ENCODE measurements around the gene LIG3. TPM values are rescaled to one million over a fixed set of nuclear protein-coding genes. Genes with fewer than 3 reads are reported as not detected.

LIG3 gene
- total and polyA plus RNA-seq, 2 experiments from 2014 or later, result 16.4 to 119 TPM

DNA sequence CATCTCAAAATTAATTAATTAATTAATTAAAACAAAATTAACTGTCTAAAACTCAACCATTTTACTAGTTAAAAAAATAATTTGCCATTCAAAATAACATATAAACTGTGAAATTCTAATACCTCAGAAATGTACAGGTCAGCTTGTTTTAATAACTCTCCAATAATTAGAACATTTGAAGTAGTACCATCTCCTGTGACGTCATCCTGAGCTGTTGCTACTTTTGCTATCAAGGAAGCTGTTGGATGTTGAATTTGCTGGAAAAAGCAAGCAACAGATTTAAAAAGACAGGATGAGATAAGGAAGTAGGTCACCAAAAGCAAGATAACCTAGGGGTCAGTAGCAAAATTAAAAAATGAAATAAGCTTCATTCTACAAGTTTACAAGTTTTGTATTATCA lies 21.9 kb upstream of the LIG3 start:
- Histone ChIP-seq H3K4me3 (no peak overlapping the region), H4K20me1 (replicated peaks; ENCODE audit: insufficient read depth) (no peaks in the 10 kb centered on the region), H3K9me2 (ENCODE audit: insufficient read depth) (0 out of 2 replicates have a peak, but pooled peaks cover 3% of the 10 kb centered on the region), H3K27me3 (ENCODE audit: insufficient read depth) (peaks cover 11% of the 10 kb centered on the region), H3K27ac (ENCODE audit: low read depth) (no peak overlapping the region), H3K4me1 (ENCODE audit: insufficient read depth) (0 out of 2 replicates have a peak, but pooled peaks cover 5% of the 10 kb centered on the region), H2AFZ (no peak overlapping the region), H3F3A (replicated peaks; ENCODE audit: low read depth) (no peaks in the 10 kb centered on the region), H3K36me3 (ENCODE audit: insufficient read depth) (peaks cover 5% of the 10 kb centered on the region; the same call in 1 of the 2 replicates), H3K4me2 (no peak overlapping the region), H3K79me2 (replicated peaks; ENCODE audit: insufficient read depth) (peaks cover 20% of the 10 kb centered on the region)
- Mint-ChIP-seq H3K4me1 (peaks cover 3% of the 10 kb centered on the region; the same call in 2 of the 3 replicates), H3K36me3 (ENCODE audit: low read depth) (peaks cover 9% of the 10 kb centered on the region; the same call in 2 of the 3 replicates), H3K9me3 (no peaks in the 10 kb centered on the region; the same call in 2 of the 3 replicates), H3K4me3 (no peak overlapping the region), H3K27me3 (ENCODE audit: insufficient read depth, low read depth, poor library complexity) (peaks cover 4% of the 10 kb centered on the region), H3K27ac (no peak overlapping the region)
- DNase-seq (ENCODE audit: low spot score), result no peak
- no peak for ATAC-seq
- TF ChIP-seq JUNB (IDR thresholded peaks at IDR 0.05; ENCODE audit: unreplicated experiment) (no peak), POLR2AphosphoS5 (IDR thresholded peaks at IDR 0.05; ENCODE audit: low read depth) (no peak), ZNF114 (CRISPR knock-in tag; IDR thresholded peaks at IDR 0.05) (no peak), NANOG (IDR thresholded peaks at IDR 0.05; ENCODE audit: borderline replicate concordance) (no peak)
- TF ChIP-seq, protein P1, sequence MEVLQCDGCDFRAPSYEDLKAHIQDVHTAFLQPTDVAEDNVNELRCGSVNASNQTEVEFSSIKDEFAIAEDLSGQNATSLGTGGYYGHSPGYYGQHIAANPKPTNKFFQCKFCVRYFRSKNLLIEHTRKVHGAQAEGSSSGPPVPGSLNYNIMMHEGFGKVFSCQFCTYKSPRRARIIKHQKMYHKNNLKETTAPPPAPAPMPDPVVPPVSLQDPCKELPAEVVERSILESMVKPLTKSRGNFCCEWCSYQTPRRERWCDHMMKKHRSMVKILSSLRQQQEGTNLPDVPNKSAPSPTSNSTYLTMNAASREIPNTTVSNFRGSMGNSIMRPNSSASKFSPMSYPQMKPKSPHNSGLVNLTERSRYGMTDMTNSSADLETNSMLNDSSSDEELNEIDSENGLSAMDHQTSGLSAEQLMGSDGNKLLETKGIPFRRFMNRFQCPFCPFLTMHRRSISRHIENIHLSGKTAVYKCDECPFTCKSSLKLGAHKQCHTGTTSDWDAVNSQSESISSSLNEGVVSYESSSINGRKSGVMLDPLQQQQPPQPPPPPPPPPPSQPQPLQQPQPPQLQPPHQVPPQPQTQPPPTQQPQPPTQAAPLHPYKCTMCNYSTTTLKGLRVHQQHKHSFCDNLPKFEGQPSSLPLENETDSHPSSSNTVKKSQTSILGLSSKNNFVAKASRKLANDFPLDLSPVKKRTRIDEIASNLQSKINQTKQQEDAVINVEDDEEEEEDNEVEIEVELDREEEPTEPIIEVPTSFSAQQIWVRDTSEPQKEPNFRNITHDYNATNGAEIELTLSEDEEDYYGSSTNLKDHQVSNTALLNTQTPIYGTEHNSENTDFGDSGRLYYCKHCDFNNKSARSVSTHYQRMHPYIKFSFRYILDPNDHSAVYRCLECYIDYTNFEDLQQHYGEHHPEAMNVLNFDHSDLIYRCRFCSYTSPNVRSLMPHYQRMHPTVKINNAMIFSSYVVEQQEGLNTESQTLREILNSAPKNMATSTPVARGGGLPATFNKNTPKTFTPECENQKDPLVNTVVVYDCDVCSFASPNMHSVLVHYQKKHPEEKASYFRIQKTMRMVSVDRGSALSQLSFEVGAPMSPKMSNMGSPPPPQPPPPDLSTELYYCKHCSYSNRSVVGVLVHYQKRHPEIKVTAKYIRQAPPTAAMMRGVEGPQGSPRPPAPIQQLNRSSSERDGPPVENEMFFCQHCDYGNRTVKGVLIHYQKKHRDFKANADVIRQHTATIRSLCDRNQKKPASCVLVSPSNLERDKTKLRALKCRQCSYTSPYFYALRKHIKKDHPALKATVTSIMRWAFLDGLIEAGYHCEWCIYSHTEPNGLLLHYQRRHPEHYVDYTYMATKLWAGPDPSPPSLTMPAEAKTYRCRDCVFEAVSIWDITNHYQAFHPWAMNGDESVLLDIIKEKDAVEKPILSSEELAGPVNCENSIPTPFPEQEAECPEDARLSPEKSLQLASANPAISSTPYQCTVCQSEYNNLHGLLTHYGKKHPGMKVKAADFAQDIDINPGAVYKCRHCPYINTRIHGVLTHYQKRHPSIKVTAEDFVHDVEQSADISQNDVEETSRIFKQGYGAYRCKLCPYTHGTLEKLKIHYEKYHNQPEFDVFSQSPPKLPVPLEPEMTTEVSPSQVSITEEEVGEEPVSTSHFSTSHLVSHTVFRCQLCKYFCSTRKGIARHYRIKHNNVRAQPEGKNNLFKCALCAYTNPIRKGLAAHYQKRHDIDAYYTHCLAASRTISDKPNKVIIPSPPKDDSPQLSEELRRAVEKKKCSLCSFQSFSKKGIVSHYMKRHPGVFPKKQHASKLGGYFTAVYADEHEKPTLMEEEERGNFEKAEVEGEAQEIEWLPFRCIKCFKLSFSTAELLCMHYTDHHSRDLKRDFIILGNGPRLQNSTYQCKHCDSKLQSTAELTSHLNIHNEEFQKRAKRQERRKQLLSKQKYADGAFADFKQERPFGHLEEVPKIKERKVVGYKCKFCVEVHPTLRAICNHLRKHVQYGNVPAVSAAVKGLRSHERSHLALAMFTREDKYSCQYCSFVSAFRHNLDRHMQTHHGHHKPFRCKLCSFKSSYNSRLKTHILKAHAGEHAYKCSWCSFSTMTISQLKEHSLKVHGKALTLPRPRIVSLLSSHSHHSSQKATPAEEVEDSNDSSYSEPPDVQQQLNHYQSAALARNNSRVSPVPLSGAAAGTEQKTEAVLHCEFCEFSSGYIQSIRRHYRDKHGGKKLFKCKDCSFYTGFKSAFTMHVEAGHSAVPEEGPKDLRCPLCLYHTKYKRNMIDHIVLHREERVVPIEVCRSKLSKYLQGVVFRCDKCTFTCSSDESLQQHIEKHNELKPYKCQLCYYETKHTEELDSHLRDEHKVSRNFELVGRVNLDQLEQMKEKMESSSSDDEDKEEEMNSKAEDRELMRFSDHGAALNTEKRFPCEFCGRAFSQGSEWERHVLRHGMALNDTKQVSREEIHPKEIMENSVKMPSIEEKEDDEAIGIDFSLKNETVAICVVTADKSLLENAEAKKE (CRISPR knock-in tag; IDR thresholded peaks at IDR 0.05), result no peak
